Activated naive CD4-positive, alpha-beta T cell treated with anti-CD3 and anti-CD28 coated beads, Interleukin-2, amount 50 U/mL, for 16 hours (primary cell): ENCODE data around the gene ELL.

Experiments used
- DNase-seq: peaks from one replicate; pipeline ENCODE4 v3.0.0-alpha.2; 2020

The ELL gene

GRCh38 chr19:18487576-18488402 lies 34.1 kb downstream of the ELL start:
- DNase-seq: no peak

- DNase-seq: no peak
Observed at GRCh38 chr19:18486746-18487145, 35.1 kb downstream of the ELL start.

GRCh38 chr19:18484992-18485391 lies 36.9 kb downstream of the ELL start:
- no peak for DNase-seq

- DNase-seq: no peak
Observed at GRCh38 chr19:18483119-18483890, 38.6 kb downstream of the ELL start.

- no peak for DNase-seq
Observed at GRCh38 chr19:18481505-18482222, 40.2 kb downstream of the ELL start.

- no peak for DNase-seq
Observed at GRCh38 chr19:18480006-18480691, 41.7 kb downstream of the ELL start.

GRCh38 chr19:18478545-18479311 lies 43.1 kb downstream of the ELL start:
- peak; percentile 32 for DNase-seq

- DNase-seq: no peak
Observed at GRCh38 chr19:18477974-18478373, 43.9 kb downstream of the ELL start.

GRCh38 chr19:18477042-18477779 lies 44.7 kb downstream of the ELL start:
- no peak for DNase-seq

GRCh38 chr19:18476507-18477041 lies 45.3 kb downstream of the ELL start:
- no peak for DNase-seq

GRCh38 chr19:18475762-18476331 lies 46.0 kb downstream of the ELL start:
- DNase-seq: no peak

- no peak for DNase-seq
Observed at GRCh38 chr19:18475004-18475453, 46.8 kb downstream of the ELL start.

- DNase-seq: no peak
Observed at GRCh38 chr19:18474366-18474887, 47.4 kb downstream of the ELL start.

GRCh38 chr19:18473706-18474087 lies 48.2 kb downstream of the ELL start:
- DNase-seq: no peak

GRCh38 chr19:18473003-18473705 lies 48.7 kb downstream of the ELL start:
- DNase-seq: no peak

GRCh38 chr19:18470787-18471186 lies 51.1 kb downstream of the ELL start:
- DNase-seq: no peak

GRCh38 chr19:18469069-18469846 lies 52.6 kb downstream of the ELL start:
- DNase-seq: peak; percentile 58

GRCh38 chr19:18468517-18468916 lies 53.4 kb downstream of the ELL start:
- no peak for DNase-seq

- DNase-seq: no peak
Observed at GRCh38 chr19:18467978-18468377, 53.9 kb downstream of the ELL start.
